GM23338 (cell line): Measurements from ENCODE around the gene CRHR1. TPM values are rescaled to one million over a fixed set of nuclear protein-coding genes. Genes with fewer than 3 reads are reported as not detected.

Experiments
- ATAC-seq: fragments of 200-7000 bp; cut with Tn5 transposase; 3 replicates; pipeline ENCODE4 v1.9.1; 2020
- DNase-seq: peaks from one replicate; pipeline ENCODE4 v3.0.0-alpha.2; 2015; ENCODE audit warnings: low spot score
- H2AFZ ChIP-seq: fragments of 200-600 bp; sonication (generic); 2 replicates; pipeline ENCODE4 v1.8.0; 2016; ENCODE audit warnings: antibody characterized with exemption, mild to moderate bottlenecking, moderate library complexity
- H3F3A ChIP-seq: fragments of 200-600 bp; sonication (generic); replicated peaks from 2 replicates; pipeline ENCODE4 v1.8.0; 2017; ENCODE audit warnings: antibody characterized with exemption, mixed run types, low read depth
- H3K27ac ChIP-seq: fragments of 200-600 bp; sonication (generic); 2 replicates; pipeline ENCODE4 v1.6.1; 2016; ENCODE audit warnings: low read depth
- H3K27me3 ChIP-seq: fragments of 200-600 bp; sonication (generic); 2 replicates; pipeline ENCODE4 v1.8.0; 2016; ENCODE audit warnings: mild to moderate bottlenecking, mixed run types, moderate library complexity; ENCODE audit not compliant: insufficient read depth
- H3K36me3 ChIP-seq: fragments of 200-600 bp; sonication (generic); 2 replicates; pipeline ENCODE4 v1.8.0; 2016; ENCODE audit warnings: mild to moderate bottlenecking; ENCODE audit not compliant: insufficient read depth
- H3K4me1 ChIP-seq: fragments of 200-600 bp; sonication (generic); 2 replicates; pipeline ENCODE4 v1.8.0; 2016; ENCODE audit warnings: mild to moderate bottlenecking, moderate library complexity; ENCODE audit not compliant: insufficient read depth
- H3K4me2 ChIP-seq: fragments of 200-600 bp; sonication (generic); 2 replicates; pipeline ENCODE4 v1.7.1; 2017; ENCODE audit warnings: mixed run types
- H3K4me3 ChIP-seq: fragments of 200-600 bp; sonication (generic); 2 replicates; pipeline ENCODE4 v1.6.1; 2016; ENCODE audit warnings: mixed run types
- H3K79me2 ChIP-seq: fragments of 200-600 bp; sonication (generic); replicated peaks from 2 replicates; pipeline ENCODE4 v1.8.0; 2017; ENCODE audit warnings: mild to moderate bottlenecking; ENCODE audit not compliant: insufficient read depth
- H3K9me2 ChIP-seq: fragments of 200-600 bp; sonication (generic); 2 replicates; pipeline ENCODE4 v1.8.0; 2017; ENCODE audit not compliant: insufficient read depth
- H4K20me1 ChIP-seq: fragments of 200-600 bp; sonication (generic); replicated peaks from 2 replicates; pipeline ENCODE4 v1.8.0; 2017; ENCODE audit warnings: mild to moderate bottlenecking; ENCODE audit not compliant: insufficient read depth
- H3K27ac Mint-ChIP-seq: 2 replicates; pipeline ENCODE4 v1.8.0; 2020; ENCODE audit warnings: inconsistent platforms, mild to moderate bottlenecking, moderate library complexity, mixed read lengths
- H3K27me3 Mint-ChIP-seq: 3 replicates; pipeline ENCODE4 v1.8.0; 2022; ENCODE audit warnings: low read depth, mild to moderate bottlenecking, moderate library complexity, mixed read lengths, inconsistent platforms; ENCODE audit not compliant: insufficient read depth, poor library complexity
- H3K36me3 Mint-ChIP-seq: 3 replicates; pipeline ENCODE4 v1.8.0; 2021; ENCODE audit warnings: low read depth, mild to moderate bottlenecking, inconsistent platforms, moderate library complexity, mixed read lengths
- H3K4me1 Mint-ChIP-seq: 3 replicates; pipeline ENCODE4 v1.8.0; 2020; ENCODE audit warnings: mild to moderate bottlenecking, inconsistent platforms, mixed read lengths
- H3K4me3 Mint-ChIP-seq: 3 replicates; pipeline ENCODE4 v1.8.0; 2021; ENCODE audit warnings: moderate library complexity, mild to moderate bottlenecking, inconsistent platforms, mixed read lengths
- H3K9me3 Mint-ChIP-seq: 3 replicates; pipeline ENCODE4 v1.8.0; 2020; ENCODE audit warnings: moderate library complexity, mild to moderate bottlenecking, inconsistent platforms, mixed read lengths
- CREB1 ChIP-seq: fragments of 250-450 bp; sonication (Bioruptor Pico); IDR thresholded peaks from 2 replicates; pipeline ENCODE4 v1.5.0; 2020; ENCODE audit warnings: low read depth, mild to moderate bottlenecking, moderate library complexity
- CTCF ChIP-seq, 2 experiments: fragments of 200-600 bp in 1 of 2; sonication (generic) in 1 of 2; conservative IDR thresholded peaks; 2 replicates each; pipeline versions ENCODE4 v1.5.1 to v1.6.1; 2016 to 2017; ENCODE audit warnings: antibody characterized with exemption in 2 of 2, low read depth in 2 of 2, mild to moderate bottlenecking in 2 of 2, moderate library complexity in 1 of 2
- ETS1 ChIP-seq: IDR thresholded peaks from 2 replicates; pipeline ENCODE4 v1.6.1; 2016; ENCODE audit warnings: antibody characterized with exemption
- EZH2 ChIP-seq: fragments of 200-600 bp; sonication (generic); IDR thresholded peaks from one replicate; pipeline ENCODE4 v1.8.0; 2017; ENCODE audit warnings: antibody characterized with exemption, mild to moderate bottlenecking, low read depth; ENCODE audit not compliant: unreplicated experiment
- EZH2phosphoT487 ChIP-seq: fragments of 200-600 bp; sonication (generic); IDR thresholded peaks from one replicate; pipeline ENCODE4 v1.8.1; 2018; ENCODE audit warnings: antibody characterized with exemption; ENCODE audit not compliant: unreplicated experiment
- JUNB ChIP-seq: IDR thresholded peaks from one replicate; pipeline ENCODE4 v1.6.1; 2016; ENCODE audit warnings: antibody characterized with exemption; ENCODE audit not compliant: unreplicated experiment
- NANOG ChIP-seq: IDR thresholded peaks from 2 replicates; pipeline ENCODE4 v1.6.1; 2016; ENCODE audit warnings: antibody characterized with exemption, borderline replicate concordance
- POLR2AphosphoS5 ChIP-seq: IDR thresholded peaks from 2 replicates; pipeline ENCODE4 v1.6.1; 2016; ENCODE audit warnings: antibody characterized with exemption, low read depth
- REST ChIP-seq: IDR thresholded peaks from one replicate; pipeline ENCODE4 v1.6.1; 2018; ENCODE audit warnings: antibody characterized with exemption; ENCODE audit not compliant: unreplicated experiment
- STAT1 ChIP-seq: IDR thresholded peaks from one replicate; pipeline ENCODE4 v1.6.1; 2016; ENCODE audit warnings: antibody characterized with exemption; ENCODE audit not compliant: unreplicated experiment
- ZNF114 ChIP-seq: fragments of 250-450 bp; sonication (Bioruptor Pico); IDR thresholded peaks from 2 replicates; pipeline ENCODE4 v1.5.0; 2020; ENCODE audit warnings: mild to moderate bottlenecking, moderate library complexity
- ZNF331 ChIP-seq: fragments of 250-450 bp; sonication (Bioruptor Pico); IDR thresholded peaks from 2 replicates; pipeline ENCODE4 v1.5.0; 2020; ENCODE audit warnings: low read depth, mild to moderate bottlenecking, moderate library complexity
- ZNF462 ChIP-seq: fragments of 250-450 bp; sonication (Bioruptor Pico); IDR thresholded peaks from 2 replicates; pipeline ENCODE4 v1.5.0; 2020; ENCODE audit warnings: mild to moderate bottlenecking, moderate library complexity
- polyA plus RNA-seq: library from polyadenylated mRNA; unstranded; fragments of >200 nt; fragmentation: Nextera tagmentation; extraction: Ambion mirVana; gene quantifications from 2 replicates; pipeline ENCODE4 v1.2.1, GENCODE V29; 2016
- total RNA-seq: library from RNA; depleted of rRNA; stranded (reverse); fragments of >200 nt; shearing (Covaris generic); gene quantifications from 2 replicates; pipeline ENCODE4 v1.2.3, GENCODE V29; 2014

CRHR1 gene
- total and polyA plus RNA-seq, 2 experiments from 2014 or later: 0.19 to 0.76 TPM

GRCh38 chr17:45808845-45809244 is 24.7 kb downstream of the CRHR1 start:
- no peaks in the 10 kb centered on the region for H4K20me1 ChIP-seq
- H3K27me3 ChIP-seq: no peaks in the 10 kb centered on the region
- no peaks in the 10 kb centered on the region for H3K9me2 ChIP-seq
- no peaks in the 10 kb centered on the region for H3K36me3 ChIP-seq
- Mint-ChIP-seq H3K27ac (no peak overlapping the region), H3K27me3 (peaks cover 16% of the 10 kb centered on the region), H3K9me3 (no peaks in the 10 kb centered on the region), H3K4me3 (no peak overlapping the region), H3K4me1 (peaks cover 10% of the 10 kb centered on the region), H3K36me3 (no peaks in the 10 kb centered on the region)
- H3K4me2 ChIP-seq: no peak overlapping the region
- TF ChIP-seq EZH2: no peak
- no peak for TF ChIP-seq ZNF114 (CRISPR knock-in tag)
- TF ChIP-seq STAT1: no peak
- no peak for TF ChIP-seq NANOG
- TF ChIP-seq ETS1: no peak
- TF ChIP-seq REST: no peak
- no peak for TF ChIP-seq ZNF331 (CRISPR knock-in tag)
- no peak for TF ChIP-seq CREB1 (CRISPR knock-in tag)
- no peak for TF ChIP-seq JUNB
- TF ChIP-seq CTCF (conservative IDR thresholded peaks at IDR 0.05; ENCODE audit: low read depth in 2 of 2): no peak
- no peak for TF ChIP-seq EZH2phosphoT487
- no peak for TF ChIP-seq ZNF462 (CRISPR knock-in tag)
- TF ChIP-seq POLR2AphosphoS5: no peak
- H3K79me2 ChIP-seq: no peaks in the 10 kb centered on the region
- H3K4me1 ChIP-seq: no peaks in the 10 kb centered on the region
- H3K4me3 ChIP-seq: no peak overlapping the region
- no peak for DNase-seq
- H3F3A ChIP-seq: no peaks in the 10 kb centered on the region
- H3K27ac ChIP-seq: no peak overlapping the region
- no peak overlapping the region for H2AFZ ChIP-seq
- no peak for ATAC-seq
